Activated naive CD4-positive, alpha-beta T cell treated with anti-CD3 and anti-CD28 coated beads, Interleukin-2, amount 50 U/mL, for 24 hours (primary cell): ENCODE measurements around the gene CNTN4.

Experiments used
- H3K27ac Mint-ChIP-seq: one replicate; pipeline ENCODE4 v1.8.0; 2021; ENCODE audit warnings: mild to moderate bottlenecking, mixed read lengths
- H3K27me3 Mint-ChIP-seq: one replicate; pipeline ENCODE4 v1.8.0; 2021; ENCODE audit warnings: mixed read lengths
- H3K36me3 Mint-ChIP-seq: one replicate; pipeline ENCODE4 v1.8.0; 2021; ENCODE audit warnings: mixed read lengths
- H3K4me1 Mint-ChIP-seq: one replicate; pipeline ENCODE4 v1.8.0; 2021; ENCODE audit warnings: mixed read lengths
- H3K4me3 Mint-ChIP-seq: one replicate; pipeline ENCODE4 v1.8.0; 2021; ENCODE audit warnings: mild to moderate bottlenecking, mixed read lengths
- H3K9me3 Mint-ChIP-seq: one replicate; pipeline ENCODE4 v1.8.0; 2021; ENCODE audit warnings: mixed read lengths

Gene CNTN4

DNA sequence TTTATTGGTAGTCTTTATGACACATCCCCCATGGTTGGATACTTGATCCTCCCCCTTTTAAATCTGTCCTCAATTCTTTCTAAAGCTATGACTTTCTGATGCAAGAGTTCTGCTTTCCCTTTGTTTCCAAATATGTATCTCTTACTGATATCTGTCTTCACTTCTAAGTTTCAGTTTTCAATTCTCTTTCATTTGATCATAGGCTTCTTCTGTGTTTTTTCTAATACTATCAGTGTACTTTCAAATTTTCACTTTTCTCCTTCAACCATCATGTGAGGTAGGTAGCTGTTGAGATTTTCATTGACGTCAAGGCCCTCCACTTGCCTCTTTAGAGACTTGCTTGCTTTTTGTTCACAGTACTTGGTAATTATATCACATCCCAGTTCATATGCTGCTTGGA is 436.5 kb downstream of the CNTN4 start:
- Mint-ChIP-seq H3K27me3 (peaks cover 9% of the 10 kb centered on the region), H3K4me1 (no peaks in the 10 kb centered on the region), H3K4me3 (no peak overlapping the region), H3K36me3 (no peaks in the 10 kb centered on the region), H3K27ac (no peak overlapping the region), H3K9me3 (no peaks in the 10 kb centered on the region)

DNA sequence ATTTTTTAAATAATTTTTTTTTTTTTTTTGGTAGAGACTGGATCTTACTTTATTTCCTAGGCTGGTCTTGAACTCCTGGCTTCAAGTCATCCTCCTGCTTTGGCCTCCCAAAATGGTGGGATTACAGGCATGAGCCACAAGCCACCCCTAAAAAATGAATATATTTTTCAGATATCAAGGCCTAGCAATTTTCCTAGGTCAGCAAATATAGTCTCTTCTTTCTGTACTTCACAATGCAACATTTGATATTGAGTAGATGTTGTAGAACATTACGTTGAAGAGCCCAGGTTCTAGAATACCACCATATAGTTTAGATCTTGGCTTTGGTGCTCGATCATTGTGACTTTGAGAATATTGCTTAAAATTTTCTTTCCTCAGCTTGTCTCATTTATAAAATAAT is 437.9 kb downstream of the CNTN4 start:
- Mint-ChIP-seq H3K27me3 (peaks cover 9% of the 10 kb centered on the region), H3K36me3 (no peaks in the 10 kb centered on the region), H3K27ac (no peak overlapping the region), H3K4me3 (no peak overlapping the region), H3K4me1 (no peaks in the 10 kb centered on the region), H3K9me3 (no peaks in the 10 kb centered on the region)

DNA sequence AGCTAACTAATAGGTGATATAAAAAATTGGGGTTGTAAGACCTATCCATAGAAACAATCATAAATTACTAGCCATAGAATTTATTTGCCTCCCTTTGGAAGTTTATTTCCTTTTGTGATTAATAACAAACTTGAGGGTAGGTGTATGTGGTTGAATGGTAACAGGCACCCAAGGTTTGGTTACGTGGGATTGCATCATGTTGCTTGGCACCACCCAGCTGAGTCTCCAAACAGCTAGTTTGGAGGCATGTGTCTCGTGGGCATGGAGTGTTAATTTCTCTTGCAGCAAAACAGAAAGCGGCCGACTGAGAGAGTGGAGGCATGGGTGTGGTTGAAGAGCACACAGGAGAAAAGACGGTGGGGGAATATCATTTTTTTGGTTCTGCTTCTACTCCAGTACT is 441.4 kb downstream of the CNTN4 start:
- H3K4me1 Mint-ChIP-seq: no peaks in the 10 kb centered on the region
- peaks cover 6% of the 10 kb centered on the region for H3K9me3 Mint-ChIP-seq
- H3K27ac Mint-ChIP-seq: no peak overlapping the region
- H3K27me3 Mint-ChIP-seq: peaks cover 9% of the 10 kb centered on the region
- H3K4me3 Mint-ChIP-seq: no peak overlapping the region
- no peaks in the 10 kb centered on the region for H3K36me3 Mint-ChIP-seq

DNA sequence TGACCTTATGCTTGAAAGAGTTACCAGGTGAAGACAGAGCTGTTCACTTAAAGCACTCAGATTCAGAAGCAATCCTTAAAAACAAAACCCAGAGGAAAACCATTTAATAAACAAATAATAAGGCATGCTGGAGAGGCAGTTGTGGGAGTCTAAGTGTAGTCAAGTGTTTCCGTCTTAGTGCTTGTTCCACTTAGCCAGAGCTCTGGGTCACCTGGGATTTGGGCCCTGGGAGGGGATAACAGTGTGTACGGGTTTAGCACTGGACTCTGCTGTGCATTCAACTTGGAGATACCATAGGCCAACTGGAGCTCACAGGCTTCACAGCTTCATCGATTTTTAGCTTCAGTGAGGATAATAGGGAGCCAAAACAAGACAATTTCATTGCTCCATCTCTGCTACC is 444.6 kb downstream of the CNTN4 start:
- no peaks in the 10 kb centered on the region for H3K4me1 Mint-ChIP-seq
- H3K36me3 Mint-ChIP-seq: no peaks in the 10 kb centered on the region
- H3K4me3 Mint-ChIP-seq: no peak overlapping the region
- peaks cover 13% of the 10 kb centered on the region for H3K9me3 Mint-ChIP-seq
- peaks cover 3% of the 10 kb centered on the region for H3K27me3 Mint-ChIP-seq
- no peak overlapping the region for H3K27ac Mint-ChIP-seq

DNA sequence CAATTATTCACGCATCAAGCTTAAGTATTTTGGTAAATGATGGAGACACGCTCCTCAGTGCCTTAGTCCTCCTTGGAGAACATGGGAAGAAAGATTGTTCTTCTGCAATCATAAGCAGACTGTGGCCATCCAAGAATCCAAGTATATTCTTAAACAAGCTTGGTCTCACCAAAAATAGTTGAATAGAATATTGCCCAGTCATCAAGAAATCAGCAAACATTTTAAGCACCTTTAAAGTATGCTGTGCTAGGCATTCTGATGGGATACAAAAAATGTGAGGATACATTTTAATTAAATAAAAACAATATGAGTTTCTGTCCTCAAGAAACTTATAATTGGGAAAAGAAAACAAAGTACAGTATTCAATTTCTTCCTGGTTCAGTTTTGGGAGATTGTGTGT is 445.5 kb downstream of the CNTN4 start:
- H3K4me1 Mint-ChIP-seq: no peaks in the 10 kb centered on the region
- H3K9me3 Mint-ChIP-seq: peaks cover 13% of the 10 kb centered on the region
- no peak overlapping the region for H3K27ac Mint-ChIP-seq
- peaks cover 3% of the 10 kb centered on the region for H3K27me3 Mint-ChIP-seq
- no peaks in the 10 kb centered on the region for H3K36me3 Mint-ChIP-seq
- no peak overlapping the region for H3K4me3 Mint-ChIP-seq

DNA sequence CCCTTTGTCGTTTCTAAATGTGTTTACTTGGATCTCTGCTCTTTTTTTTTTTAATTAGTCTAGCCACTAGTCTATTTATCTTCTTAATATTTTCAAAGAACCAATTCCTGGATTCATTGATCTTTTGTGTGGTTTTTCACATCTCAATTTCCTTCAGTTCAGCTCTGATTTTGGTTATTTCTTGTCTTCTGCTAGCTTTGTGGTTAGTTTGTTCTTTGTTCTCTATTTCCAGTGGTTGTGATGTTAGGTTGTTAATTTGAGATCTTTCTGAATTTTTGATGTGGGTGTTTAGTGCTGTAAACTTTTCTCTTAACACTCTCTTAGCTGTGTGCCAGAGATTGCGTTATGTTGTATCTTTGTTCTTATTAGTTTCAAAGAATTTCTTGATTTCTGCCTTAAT is 446.1 kb downstream of the CNTN4 start:
- no peak overlapping the region for H3K4me3 Mint-ChIP-seq
- H3K36me3 Mint-ChIP-seq: no peaks in the 10 kb centered on the region
- no peak overlapping the region for H3K27ac Mint-ChIP-seq
- H3K27me3 Mint-ChIP-seq: peaks cover 2% of the 10 kb centered on the region
- no peaks in the 10 kb centered on the region for H3K4me1 Mint-ChIP-seq
- H3K9me3 Mint-ChIP-seq: peaks cover 13% of the 10 kb centered on the region

DNA sequence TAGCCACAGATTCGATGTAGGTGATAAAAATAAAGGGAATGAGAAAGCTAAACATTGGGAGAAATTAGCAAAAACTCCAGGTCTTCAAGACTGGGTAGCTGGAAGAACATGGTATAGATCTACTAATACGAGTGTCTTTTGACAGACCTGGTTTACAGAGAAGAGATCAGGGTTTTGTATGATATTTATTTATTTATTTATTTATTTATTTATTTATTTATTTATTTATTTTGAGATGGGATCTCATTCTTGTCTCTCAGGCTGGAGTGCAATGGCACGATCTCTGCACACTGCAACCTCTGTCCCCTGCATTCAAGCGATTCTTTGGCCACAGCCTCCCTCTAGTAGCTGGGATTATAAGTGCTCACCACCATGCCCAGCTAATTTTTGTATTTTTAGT is 448.4 kb downstream of the CNTN4 start:
- peaks cover 13% of the 10 kb centered on the region for H3K9me3 Mint-ChIP-seq
- H3K36me3 Mint-ChIP-seq: no peaks in the 10 kb centered on the region

DNA sequence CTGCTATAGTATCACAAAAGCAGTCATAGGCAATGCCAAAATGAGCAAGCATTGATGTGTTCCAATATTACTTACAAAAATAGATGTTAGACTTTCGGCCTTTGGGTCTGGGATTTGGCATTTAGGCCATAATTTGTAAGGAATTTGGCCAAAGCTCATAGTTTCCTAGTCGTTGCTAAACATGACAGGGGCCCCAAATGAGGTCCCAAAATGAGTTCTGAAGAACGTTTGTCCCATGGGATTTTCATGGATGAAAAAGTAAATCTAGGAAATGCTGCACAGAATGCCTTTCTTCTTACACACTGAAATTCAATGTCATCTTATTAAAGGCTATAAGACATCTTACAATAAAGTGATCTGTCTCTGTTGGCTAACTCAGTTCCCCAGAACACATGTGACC is 456.0 kb downstream of the CNTN4 start:
- no peak overlapping the region for H3K4me3 Mint-ChIP-seq
- no peaks in the 10 kb centered on the region for H3K27me3 Mint-ChIP-seq
- H3K27ac Mint-ChIP-seq: no peak overlapping the region
- no peaks in the 10 kb centered on the region for H3K9me3 Mint-ChIP-seq
- no peaks in the 10 kb centered on the region for H3K4me1 Mint-ChIP-seq
- H3K36me3 Mint-ChIP-seq: no peaks in the 10 kb centered on the region

More for the DNA sequence above, 448.4 kb downstream of the CNTN4 start:
- Mint-ChIP-seq H3K27ac (no peak overlapping the region), H3K27me3 (peaks cover 2% of the 10 kb centered on the region), H3K4me1 (no peaks in the 10 kb centered on the region), H3K4me3 (no peak overlapping the region)

DNA sequence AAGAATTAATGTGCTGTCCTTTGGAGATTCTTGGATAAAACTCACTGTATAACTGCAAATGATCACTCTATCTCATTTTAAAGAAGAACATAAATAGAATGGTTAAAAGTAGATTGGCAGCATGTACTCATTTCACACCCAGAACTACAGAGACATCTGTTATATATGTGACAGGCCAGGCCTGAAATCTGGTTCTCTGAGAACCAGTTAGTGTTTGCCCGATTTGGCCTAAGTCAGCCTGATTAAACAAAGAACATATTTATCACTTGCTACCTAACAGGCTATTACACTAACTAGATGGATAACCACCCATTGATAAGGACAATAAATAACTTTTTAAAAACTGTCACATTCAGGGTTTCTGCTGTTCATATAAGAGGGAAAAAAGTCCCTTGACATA is 460.1 kb downstream of the CNTN4 start:
- Mint-ChIP-seq H3K4me1 (no peaks in the 10 kb centered on the region), H3K27me3 (no peaks in the 10 kb centered on the region), H3K9me3 (no peaks in the 10 kb centered on the region)

DNA sequence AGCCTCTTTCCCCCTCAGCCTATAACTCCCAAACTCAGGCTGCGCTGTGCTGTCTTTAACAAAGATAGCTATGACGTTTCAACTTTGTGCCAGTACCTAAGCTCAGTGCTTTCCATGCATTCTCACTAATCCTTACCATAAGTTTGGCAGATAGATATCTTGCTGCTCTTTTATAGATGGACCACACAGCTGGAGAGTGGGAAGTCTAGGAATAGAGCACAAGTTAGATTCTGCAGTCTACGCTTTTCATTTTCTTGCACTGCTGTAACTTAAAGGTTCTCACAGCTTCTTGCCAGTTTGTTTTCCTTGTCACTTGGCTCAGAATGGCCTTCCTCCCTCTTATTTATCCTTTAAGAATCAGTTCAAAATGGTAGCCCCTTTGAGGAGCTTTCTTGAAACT is 468.8 kb downstream of the CNTN4 start:
- H3K36me3 Mint-ChIP-seq: no peaks in the 10 kb centered on the region

More for the DNA sequence above, 460.1 kb downstream of the CNTN4 start:
- H3K27ac Mint-ChIP-seq: no peak overlapping the region
- H3K36me3 Mint-ChIP-seq: no peaks in the 10 kb centered on the region
- no peak overlapping the region for H3K4me3 Mint-ChIP-seq

DNA sequence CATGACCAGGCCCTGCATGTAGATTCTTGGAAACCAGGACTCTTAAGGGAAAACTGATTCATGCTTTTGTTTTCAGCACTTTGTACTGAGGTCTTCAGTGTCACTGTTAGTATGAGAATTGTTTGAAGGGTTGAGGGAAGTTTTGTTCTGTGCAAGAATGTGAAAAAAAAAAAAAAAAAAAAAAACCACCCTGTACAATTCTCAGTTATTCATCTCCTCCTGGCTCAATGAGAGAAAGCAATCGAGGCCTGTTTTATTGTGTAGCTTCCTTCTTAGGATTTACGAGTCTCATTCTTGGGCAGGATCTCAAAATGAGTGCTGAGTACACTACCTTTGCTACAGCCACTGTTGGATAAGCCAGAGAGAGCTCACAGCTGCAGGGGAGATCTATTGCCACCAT is 469.5 kb downstream of the CNTN4 start:
- Mint-ChIP-seq H3K36me3 (no peaks in the 10 kb centered on the region), H3K4me3 (no peak overlapping the region), H3K27me3 (no peaks in the 10 kb centered on the region), H3K4me1 (no peaks in the 10 kb centered on the region), H3K27ac (no peak overlapping the region), H3K9me3 (no peaks in the 10 kb centered on the region)

More for the DNA sequence above, 468.8 kb downstream of the CNTN4 start:
- H3K4me3 Mint-ChIP-seq: no peak overlapping the region
- H3K9me3 Mint-ChIP-seq: no peaks in the 10 kb centered on the region
- H3K27ac Mint-ChIP-seq: no peak overlapping the region
- no peaks in the 10 kb centered on the region for H3K4me1 Mint-ChIP-seq
- H3K27me3 Mint-ChIP-seq: no peaks in the 10 kb centered on the region

DNA sequence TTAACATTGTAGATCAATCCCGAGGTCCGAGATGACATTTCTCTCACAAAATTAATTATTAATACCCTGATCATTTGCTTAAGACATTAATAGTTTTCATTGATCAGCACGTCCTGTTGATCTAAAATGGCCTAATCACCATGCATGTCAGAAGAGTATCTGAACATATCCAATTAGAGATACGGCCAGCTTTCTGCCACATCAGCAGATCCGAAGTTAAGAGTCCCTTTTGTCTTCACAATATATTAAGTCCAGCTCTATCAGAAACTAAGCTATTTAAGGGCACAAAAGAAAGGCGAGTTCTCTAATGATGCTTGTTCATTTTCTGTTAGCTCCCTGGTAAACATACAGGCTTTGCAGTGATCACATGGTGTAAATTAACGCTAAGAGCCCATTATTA is 470.3 kb downstream of the CNTN4 start:
- no peaks in the 10 kb centered on the region for H3K36me3 Mint-ChIP-seq
- H3K27ac Mint-ChIP-seq: no peak overlapping the region
- no peaks in the 10 kb centered on the region for H3K27me3 Mint-ChIP-seq
- no peak overlapping the region for H3K4me3 Mint-ChIP-seq
- no peaks in the 10 kb centered on the region for H3K4me1 Mint-ChIP-seq
- no peaks in the 10 kb centered on the region for H3K9me3 Mint-ChIP-seq

DNA sequence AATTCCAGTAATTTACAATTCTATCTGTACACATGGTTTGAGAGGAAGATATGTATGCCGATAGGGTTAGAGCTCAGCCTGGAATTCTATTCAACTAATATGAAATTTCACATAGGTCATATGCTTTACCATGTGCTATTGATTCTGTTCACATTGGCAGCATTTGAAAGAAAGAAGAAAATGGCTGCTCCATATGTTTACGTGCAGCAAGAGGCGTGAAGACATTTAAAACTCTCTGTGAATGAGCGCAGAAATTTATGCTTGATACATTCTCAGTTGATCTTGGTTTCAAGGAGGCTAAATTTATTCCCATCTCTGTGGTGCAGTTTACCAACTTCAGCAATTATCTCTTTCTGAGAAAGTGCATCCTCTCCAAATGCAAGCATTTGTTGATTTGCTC is 478.9 kb downstream of the CNTN4 start:
- no peak overlapping the region for H3K27ac Mint-ChIP-seq
- H3K4me3 Mint-ChIP-seq: no peak overlapping the region
- H3K27me3 Mint-ChIP-seq: peaks cover 2% of the 10 kb centered on the region
- H3K9me3 Mint-ChIP-seq: no peaks in the 10 kb centered on the region
- no peaks in the 10 kb centered on the region for H3K36me3 Mint-ChIP-seq
- H3K4me1 Mint-ChIP-seq: no peaks in the 10 kb centered on the region

DNA sequence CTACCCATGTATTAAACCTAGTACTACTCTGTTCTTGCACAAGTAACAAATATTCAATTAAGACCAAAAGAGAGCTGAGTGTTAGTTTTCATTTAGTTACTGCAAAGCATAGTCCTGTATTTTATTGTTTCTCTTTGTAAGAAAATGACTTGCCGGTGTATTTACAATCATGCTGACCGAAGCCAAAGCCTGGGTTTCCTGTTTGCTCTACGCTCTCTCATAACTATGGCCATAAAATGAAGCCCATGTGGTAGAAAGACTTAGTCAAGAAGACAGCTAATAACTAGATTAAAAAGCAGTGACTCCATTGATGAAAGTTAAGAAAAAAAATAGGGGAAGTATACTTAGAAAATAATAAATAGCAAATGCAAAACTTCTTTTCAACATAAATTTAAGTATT is 479.9 kb downstream of the CNTN4 start:
- H3K9me3 Mint-ChIP-seq: no peaks in the 10 kb centered on the region
- H3K36me3 Mint-ChIP-seq: no peaks in the 10 kb centered on the region
- no peak overlapping the region for H3K4me3 Mint-ChIP-seq
- H3K27ac Mint-ChIP-seq: no peak overlapping the region
- H3K27me3 Mint-ChIP-seq: peaks cover 2% of the 10 kb centered on the region
- H3K4me1 Mint-ChIP-seq: no peaks in the 10 kb centered on the region

DNA sequence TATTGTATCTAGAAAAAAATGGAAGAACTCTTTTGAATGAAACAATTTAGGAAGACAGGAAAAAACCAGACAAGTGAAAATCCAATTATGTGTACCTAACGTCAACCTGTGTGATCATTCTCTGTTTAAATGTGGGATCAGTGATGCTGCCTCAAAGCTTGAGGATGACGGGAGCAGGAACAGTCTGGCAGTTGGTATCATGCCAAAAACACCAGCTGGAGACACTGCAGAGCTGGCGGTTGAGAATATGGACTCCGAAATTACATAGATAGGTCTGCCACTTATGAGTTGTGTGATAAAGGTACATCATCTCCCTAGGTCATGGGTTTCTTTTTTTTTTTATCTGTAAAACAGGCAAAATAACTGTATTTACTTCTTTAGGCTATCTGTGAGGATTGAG is 480.5 kb downstream of the CNTN4 start:
- no peaks in the 10 kb centered on the region for H3K9me3 Mint-ChIP-seq
- peaks cover 2% of the 10 kb centered on the region for H3K27me3 Mint-ChIP-seq
- no peaks in the 10 kb centered on the region for H3K36me3 Mint-ChIP-seq
- no peak overlapping the region for H3K4me3 Mint-ChIP-seq
- no peak overlapping the region for H3K27ac Mint-ChIP-seq
- H3K4me1 Mint-ChIP-seq: no peaks in the 10 kb centered on the region

DNA sequence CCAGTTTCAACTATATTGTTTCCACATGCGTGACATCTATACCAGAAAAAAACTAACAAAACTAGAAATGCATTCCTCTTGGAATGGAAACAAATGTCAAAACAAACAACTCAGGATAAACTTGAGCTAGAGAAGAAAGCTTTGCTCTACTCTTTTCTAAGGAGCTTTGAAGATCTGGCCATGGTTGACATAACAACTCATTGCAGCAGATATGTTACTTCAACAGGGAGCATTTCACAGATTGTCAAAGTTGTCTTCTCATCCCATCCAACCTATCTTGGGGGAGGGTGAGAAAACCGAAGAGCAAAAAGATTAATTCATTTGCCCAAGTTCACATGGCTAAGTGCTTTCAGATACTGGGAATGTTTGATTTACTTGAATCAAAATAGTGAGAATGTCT is 484.4 kb downstream of the CNTN4 start:
- Mint-ChIP-seq H3K4me3 (no peak overlapping the region), H3K4me1 (no peaks in the 10 kb centered on the region), H3K9me3 (no peaks in the 10 kb centered on the region), H3K36me3 (no peaks in the 10 kb centered on the region), H3K27ac (no peak overlapping the region), H3K27me3 (peaks cover 4% of the 10 kb centered on the region)

DNA sequence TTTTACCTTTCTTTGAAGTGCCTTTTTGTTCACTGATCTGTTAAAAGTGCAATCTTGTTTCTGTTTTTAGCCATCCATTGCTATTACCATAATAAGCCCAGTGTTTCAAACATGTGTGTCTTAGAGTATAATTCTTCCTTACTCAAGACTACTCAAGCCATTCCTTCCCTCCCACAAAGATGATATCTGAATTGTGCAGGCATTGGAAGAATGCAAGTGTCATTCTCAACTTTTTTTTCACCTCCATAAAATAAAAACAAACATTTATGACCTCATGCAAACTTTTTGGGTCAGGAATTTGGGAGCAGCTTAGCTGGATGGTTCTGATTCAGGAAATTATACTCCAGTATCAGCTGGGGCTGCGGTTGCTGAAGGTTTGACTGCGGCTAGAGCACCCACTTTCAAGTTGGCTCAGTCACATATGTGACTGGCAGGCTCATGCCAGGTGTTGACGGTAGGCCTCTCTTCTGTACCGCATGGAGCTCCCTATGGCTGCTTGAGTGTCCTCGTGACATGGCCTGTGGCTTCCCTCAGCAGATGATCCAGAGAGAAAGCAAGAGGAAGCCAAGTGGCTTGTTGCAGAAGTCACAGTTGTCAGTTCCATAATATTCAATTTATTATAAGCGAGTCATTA is 490.8 kb downstream of the CNTN4 start:
- no peak overlapping the region for H3K27ac Mint-ChIP-seq
- peaks cover 2% of the 10 kb centered on the region for H3K27me3 Mint-ChIP-seq
- H3K9me3 Mint-ChIP-seq: no peaks in the 10 kb centered on the region
- H3K36me3 Mint-ChIP-seq: no peaks in the 10 kb centered on the region
- H3K4me3 Mint-ChIP-seq: no peak overlapping the region
- H3K4me1 Mint-ChIP-seq: no peaks in the 10 kb centered on the region
